SK-N-SH (cell line): ENCODE data around the gene ARHGEF28. TPM values are rescaled to one million over a fixed set of nuclear protein-coding genes. Genes with fewer than 3 reads are reported as not detected.

Experiments
- CTCF ChIA-PET: fragments of 300-600, 350-600 bp; formaldehyde crosslinking; extraction: SDS; loops from one replicate; lab custom pipeline; 2021; lab: Yijun Ruan, JAX
- POLR2A ChIA-PET: fragments of 350-600 bp; sonication (Branson Sonifier 250); formaldehyde crosslinking; extraction: SDS; loops from one replicate; lab custom pipeline; 2020; ENCODE audit warnings: antibody characterized with exemption, inconsistent platforms; lab: Yijun Ruan, JAX
- DNase-seq: peaks from one replicate; pipeline ENCODE4 v3.0.0; 2012
- H2AFZ ChIP-seq: fragments of 200-600 bp; sonication (generic); 2 replicates; pipeline ENCODE4 v1.8.1; 2016; ENCODE audit warnings: antibody characterized with exemption, mild to moderate bottlenecking, low read depth
- H3F3A ChIP-seq: fragments of 200-600 bp; sonication (generic); replicated peaks from 2 replicates; pipeline ENCODE3; 2016; ENCODE audit warnings: antibody characterized with exemption, mild to moderate bottlenecking; ENCODE audit not compliant: insufficient read depth
- H3K27ac ChIP-seq, 2 experiments: fragments of 200-500 bp in 1 of 2; fragments of 200-600 bp in 1 of 2; sonication (Bioruptor generic) in 1 of 2; sonication (generic), shearing (Covaris generic) in 1 of 2; 2 replicates each; pipeline versions ENCODE4 v1.5.1 to v1.6.1; 2014 to 2016; ENCODE audit warnings: low read depth in 2 of 2, inconsistent platforms in 1 of 2, low read length in 1 of 2, mild to moderate bottlenecking in 1 of 2, mixed read lengths in 1 of 2
- H3K27me3 ChIP-seq: fragments of 200-600 bp; sonication (generic), shearing (Covaris generic); 2 replicates; pipeline ENCODE4 v1.6.1; 2016; ENCODE audit warnings: mixed run types; ENCODE audit not compliant: insufficient read depth
- H3K36me3 ChIP-seq, 2 experiments: fragments of 200-500 bp in 1 of 2; fragments of 200-600 bp in 1 of 2; sonication (Bioruptor generic) in 1 of 2; sonication (generic) in 1 of 2; replicated peaks in 1 of 2; 2 replicates each; pipeline versions ENCODE3 to v1.5.1; 2014 to 2016; ENCODE audit warnings: low read length in 1 of 2, mild to moderate bottlenecking in 1 of 2; ENCODE audit not compliant: insufficient read depth in 2 of 2, control insufficient read depth in 1 of 2
- H3K4me1 ChIP-seq, 2 experiments: fragments of 200-500 bp in 1 of 2; fragments of 200-600 bp in 1 of 2; sonication (Bioruptor generic) in 1 of 2; sonication (generic), shearing (Covaris generic) in 1 of 2; 2 replicates each; pipeline versions ENCODE4 v1.5.1 to v1.6.1; 2014 to 2016; ENCODE audit warnings: low read depth in 1 of 2, low read length in 1 of 2, mixed run types in 1 of 2; ENCODE audit not compliant: insufficient read depth in 2 of 2, control insufficient read depth in 1 of 2
- H3K4me2 ChIP-seq: fragments of 200-600 bp; sonication (generic), shearing (Covaris generic); 2 replicates; pipeline ENCODE4 v1.6.1; 2017; ENCODE audit warnings: mixed run types
- H3K4me3 ChIP-seq, 2 experiments: fragments of 200-500 bp in 1 of 2; fragments of 200-600 bp in 1 of 2; sonication (Bioruptor generic) in 1 of 2; sonication (generic), shearing (Covaris generic) in 1 of 2; 2 replicates each; pipeline versions ENCODE4 v1.5.1 to v1.8.1; 2014 to 2016; ENCODE audit warnings: low read depth in 2 of 2, inconsistent platforms in 1 of 2, low read length in 1 of 2, mild to moderate bottlenecking in 1 of 2, mixed read lengths in 1 of 2, moderate library complexity in 1 of 2
- H3K79me2 ChIP-seq: fragments of 200-600 bp; sonication (generic); 2 replicates; pipeline ENCODE4 v1.8.1; 2017; ENCODE audit warnings: mild to moderate bottlenecking; ENCODE audit not compliant: insufficient read depth
- H3K9ac ChIP-seq: fragments of 200-600 bp; sonication (generic); 2 replicates; pipeline ENCODE4 v1.6.1; 2017; ENCODE audit warnings: mixed run types
- H3K9me2 ChIP-seq: fragments of 200-600 bp; sonication (generic); 2 replicates; pipeline ENCODE4 v1.6.1; 2017; ENCODE audit warnings: mixed run types
- H3K9me3 ChIP-seq: fragments of 200-600 bp; sonication (generic); 2 replicates; pipeline ENCODE4 v1.6.1; 2017; ENCODE audit warnings: mixed run types, mild to moderate bottlenecking, moderate library complexity
- H4K20me1 ChIP-seq: fragments of 200-600 bp; sonication (generic); 2 replicates; pipeline ENCODE4 v1.6.1; 2017; ENCODE audit warnings: mild to moderate bottlenecking, mixed run types; ENCODE audit not compliant: insufficient read depth
- ELF1 ChIP-seq: IDR thresholded peaks from 2 replicates; pipeline ENCODE4 v1.4.0; 2012
- FOXJ3 ChIP-seq: sonication (generic); formaldehyde crosslinking; IDR thresholded peaks from 2 replicates; pipeline ENCODE4 v1.5.1; 2020; ENCODE audit warnings: mild to moderate bottlenecking, missing genetic modification reagents
- GATA2 ChIP-seq: sonication (generic); formaldehyde crosslinking; IDR thresholded peaks from 2 replicates; pipeline ENCODE4 v1.5.0; 2020; ENCODE audit warnings: mild to moderate bottlenecking, missing genetic modification reagents
- JUND ChIP-seq: IDR thresholded peaks from 2 replicates; pipeline ENCODE4 v1.4.0; 2012
- MAX ChIP-seq: IDR thresholded peaks from 2 replicates; pipeline ENCODE4 v1.4.0; 2012; ENCODE audit warnings: low read depth
- MEF2A ChIP-seq: IDR thresholded peaks from 2 replicates; pipeline ENCODE4 v1.4.0; 2012; ENCODE audit warnings: low read depth, borderline replicate concordance
- MXI1 ChIP-seq: IDR thresholded peaks from 2 replicates; pipeline ENCODE4 v1.6.1; 2012; ENCODE audit warnings: mild to moderate bottlenecking, low read depth, low read length, improper control_type of control experiment
- NFIC ChIP-seq: IDR thresholded peaks from 2 replicates; pipeline ENCODE4 v1.4.0; 2012; ENCODE audit warnings: borderline replicate concordance
- PBX3 ChIP-seq: IDR thresholded peaks from 2 replicates; pipeline ENCODE4; 2012
- RFX5 ChIP-seq: IDR thresholded peaks from 2 replicates; pipeline ENCODE4 v1.6.1; 2012; ENCODE audit warnings: mild to moderate bottlenecking, improper control_type of control experiment, low read length
- TAF1 ChIP-seq: IDR thresholded peaks from 2 replicates; pipeline ENCODE4 v1.6.1; 2012; ENCODE audit warnings: low read depth, mild to moderate bottlenecking, low read length, moderate library complexity, borderline replicate concordance
- TCF12 ChIP-seq: IDR thresholded peaks from 2 replicates; pipeline ENCODE4 v1.4.0; 2012
- YY1 ChIP-seq: IDR thresholded peaks from 2 replicates; pipeline ENCODE4 v1.4.0; 2012; ENCODE audit warnings: low read depth, mild to moderate bottlenecking
- WGBS: methylation state at CpG from one replicate; pipeline ENCODE4 v1.1.6; 2017; ENCODE audit warnings: low lambda C conversion rate; 5-methylcytosine and 5-hydroxymethylcytosine counted together
- polyA plus RNA-seq, 3 experiments: library from polyadenylated mRNA; depleted of rRNA; stranded (reverse); fragments of >200 nt; gene quantifications; 2 replicates each; pipeline ENCODE4 v1.2.3, GENCODE V29; 2012
- TF ChIP-seq, protein P1 (sequence below): IDR thresholded peaks from 2 replicates; pipeline ENCODE4 v1.4.0; 2012; ENCODE audit warnings: low read depth, borderline replicate concordance
- TF ChIP-seq, protein P2 (sequence below): fragments of 150-350 bp; IDR thresholded peaks from 2 replicates; pipeline ENCODE4 v1.6.1; 2017; ENCODE audit warnings: antibody characterized with exemption, low read length, low read depth, borderline replicate concordance
- TF ChIP-seq, protein P3 (sequence below): fragments of 150-350 bp; IDR thresholded peaks from 2 replicates; pipeline ENCODE4 v1.6.1; 2016; ENCODE audit warnings: mild to moderate bottlenecking, low read depth, low read length

ARHGEF28 gene
- polyA plus RNA-seq, 1 of the 3 experiments (the other 2 are of a cell fraction): 4.2 TPM

DNA sequence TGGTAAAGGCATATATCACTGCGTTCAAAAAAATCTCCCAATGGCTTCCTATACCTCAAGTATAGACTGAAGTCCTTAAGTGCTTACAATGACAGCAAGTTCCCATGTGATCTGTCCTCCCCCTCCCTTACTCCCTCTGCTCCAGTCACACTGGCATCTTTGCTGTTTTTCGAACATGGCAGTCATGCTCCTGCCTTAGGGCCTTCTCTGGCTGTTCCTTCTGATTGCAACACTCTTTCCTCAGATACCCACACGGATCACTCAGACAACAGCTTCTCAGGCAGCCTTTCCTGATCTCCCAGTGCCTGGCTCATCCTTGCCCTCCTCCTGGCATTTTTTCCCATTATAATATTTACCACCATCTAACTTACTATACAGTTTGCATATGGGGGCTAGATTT is 232.8 kb downstream of the ARHGEF28 start:
- CTCF ChIA-PET: interaction anchor here (0.7 kb wide), 1 partner anchor 286 kb away, joined by 3 read pairs; no protein-coding TSS in a partner anchor
- H3K9me2 ChIP-seq: no peaks in the 10 kb centered on the region
- no peak overlapping the region for H3K27ac ChIP-seq
- H3K4me3 ChIP-seq: no peak overlapping the region
- H3K79me2 ChIP-seq: no peaks in the 10 kb centered on the region
- H3K4me1 ChIP-seq: no peaks in the 10 kb centered on the region; a peak in 1 of 4 replicates
- H3K27me3 ChIP-seq: no peaks in the 10 kb centered on the region
- TF ChIP-seq, protein P1, sequence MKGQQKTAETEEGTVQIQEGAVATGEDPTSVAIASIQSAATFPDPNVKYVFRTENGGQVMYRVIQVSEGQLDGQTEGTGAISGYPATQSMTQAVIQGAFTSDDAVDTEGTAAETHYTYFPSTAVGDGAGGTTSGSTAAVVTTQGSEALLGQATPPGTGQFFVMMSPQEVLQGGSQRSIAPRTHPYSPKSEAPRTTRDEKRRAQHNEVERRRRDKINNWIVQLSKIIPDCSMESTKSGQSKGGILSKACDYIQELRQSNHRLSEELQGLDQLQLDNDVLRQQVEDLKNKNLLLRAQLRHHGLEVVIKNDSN: no peak
- TF ChIP-seq ELF1 (no peak), MEF2A (no peak), TAF1 (no peak), FOXJ3 (no peak), YY1 (no peak)
- TF ChIP-seq, protein P2, sequence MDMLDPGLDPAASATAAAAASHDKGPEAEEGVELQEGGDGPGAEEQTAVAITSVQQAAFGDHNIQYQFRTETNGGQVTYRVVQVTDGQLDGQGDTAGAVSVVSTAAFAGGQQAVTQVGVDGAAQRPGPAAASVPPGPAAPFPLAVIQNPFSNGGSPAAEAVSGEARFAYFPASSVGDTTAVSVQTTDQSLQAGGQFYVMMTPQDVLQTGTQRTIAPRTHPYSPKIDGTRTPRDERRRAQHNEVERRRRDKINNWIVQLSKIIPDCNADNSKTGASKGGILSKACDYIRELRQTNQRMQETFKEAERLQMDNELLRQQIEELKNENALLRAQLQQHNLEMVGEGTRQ: no peak
- TF ChIP-seq, protein P3, sequence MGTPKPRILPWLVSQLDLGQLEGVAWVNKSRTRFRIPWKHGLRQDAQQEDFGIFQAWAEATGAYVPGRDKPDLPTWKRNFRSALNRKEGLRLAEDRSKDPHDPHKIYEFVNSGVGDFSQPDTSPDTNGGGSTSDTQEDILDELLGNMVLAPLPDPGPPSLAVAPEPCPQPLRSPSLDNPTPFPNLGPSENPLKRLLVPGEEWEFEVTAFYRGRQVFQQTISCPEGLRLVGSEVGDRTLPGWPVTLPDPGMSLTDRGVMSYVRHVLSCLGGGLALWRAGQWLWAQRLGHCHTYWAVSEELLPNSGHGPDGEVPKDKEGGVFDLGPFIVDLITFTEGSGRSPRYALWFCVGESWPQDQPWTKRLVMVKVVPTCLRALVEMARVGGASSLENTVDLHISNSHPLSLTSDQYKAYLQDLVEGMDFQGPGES: no peak
- TF ChIP-seq, all 33 proteins: peak for 0
- H3K9me3 ChIP-seq: no peaks in the 10 kb centered on the region
- peaks cover 9 to 11% of the 10 kb centered on the region in 2 experiments for H3K36me3 ChIP-seq
- H2AFZ ChIP-seq: no peak overlapping the region
- H4K20me1 ChIP-seq: no peaks in the 10 kb centered on the region
- H3K4me2 ChIP-seq: no peak overlapping the region
- H3F3A ChIP-seq: no peaks in the 10 kb centered on the region
- WGBS: 70% methylated on average over 3 of the region's 3 CpGs
- POLR2A ChIA-PET: no interaction called here
- no peak overlapping the region for H3K9ac ChIP-seq
- DNase-seq: no peak

DNA sequence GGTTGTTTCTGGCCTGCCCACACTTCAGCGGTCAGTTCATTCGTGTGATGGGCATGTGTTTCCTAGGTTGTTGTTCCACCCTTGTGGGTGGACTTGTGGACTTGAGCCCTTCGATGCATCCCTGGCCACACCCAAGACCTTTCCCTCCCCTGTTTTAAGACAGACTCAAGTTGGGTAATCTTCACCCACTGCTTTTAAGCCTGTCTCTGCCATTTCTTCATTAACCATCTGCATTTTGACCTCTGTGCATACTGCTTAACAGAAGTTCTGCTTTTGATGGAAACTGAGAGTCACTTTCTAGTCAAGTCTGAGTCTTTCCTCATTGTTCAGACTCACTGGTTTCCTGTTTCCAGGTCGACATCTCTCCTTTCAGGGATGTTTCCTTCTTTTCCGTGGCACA is 233.7 kb downstream of the ARHGEF28 start:
- H3K4me3 ChIP-seq: no peak overlapping the region
- no peaks in the 10 kb centered on the region for H3K27me3 ChIP-seq
- H3K9me2 ChIP-seq: no peaks in the 10 kb centered on the region
- H3K79me2 ChIP-seq: no peaks in the 10 kb centered on the region
- no peaks in the 10 kb centered on the region for H4K20me1 ChIP-seq
- ChIA-PET POLR2A (no interaction called here), CTCF (no interaction called here)
- no peak overlapping the region for H3K27ac ChIP-seq
- WGBS: 81% methylated on average over 5 of the region's 5 CpGs
- peaks cover 8 to 11% of the 10 kb centered on the region in 2 experiments for H3K36me3 ChIP-seq
- TF ChIP-seq GATA2 (CRISPR knock-in tag): no peak
- TF ChIP-seq PBX3: no peak
- no peak for TF ChIP-seq TCF12
- no peak for TF ChIP-seq ELF1
- TF ChIP-seq NFIC: no peak
- TF ChIP-seq RFX5: no peak
- no peak for TF ChIP-seq MXI1
- TF ChIP-seq FOXJ3: no peak
- no peak for TF ChIP-seq JUND
- no peak for TF ChIP-seq MAX
- H2AFZ ChIP-seq: no peak overlapping the region
- DNase-seq: no peak
- no peaks in the 10 kb centered on the region; a peak in 1 of 4 replicates for H3K4me1 ChIP-seq
- H3F3A ChIP-seq: no peaks in the 10 kb centered on the region
- no peaks in the 10 kb centered on the region for H3K9me3 ChIP-seq
- H3K4me2 ChIP-seq: no peak overlapping the region
- H3K9ac ChIP-seq: no peak overlapping the region
